WERI-Rb-1 (cell line): ENCODE results near the gene NOVA2.
A peak's percentile ranks its signal among the peaks of the same experiment; 100 is the strongest.

Experiments used
- DNase-seq: peaks from one replicate; pipeline ENCODE4 v3.0.0-alpha.2; 2020
- H3K27ac ChIP-seq: fragments of 250-450 bp; sonication (Bioruptor Pico); 2 replicates; pipeline ENCODE4 v1.5.1; 2020; ENCODE audit warnings: mild to moderate bottlenecking, moderate library complexity
- H3K27me3 ChIP-seq: fragments of 250-450 bp; sonication (Bioruptor Pico); 2 replicates; pipeline ENCODE4 v1.5.1; 2021; ENCODE audit warnings: mild to moderate bottlenecking, low read depth, moderate library complexity; ENCODE audit not compliant: insufficient read depth, severe bottlenecking
- H3K36me3 ChIP-seq: fragments of 250-450 bp; sonication (Bioruptor Pico); 2 replicates; pipeline ENCODE4 v1.5.1; 2020; ENCODE audit warnings: mild to moderate bottlenecking, moderate library complexity
- H3K4me3 ChIP-seq: 2 replicates; pipeline ENCODE4 v1.5.1; 2011; ENCODE audit warnings: low read depth, mild to moderate bottlenecking, control low read depth, low read length
- H3K9me3 ChIP-seq: fragments of 250-450 bp; sonication (Bioruptor Pico); 2 replicates; pipeline ENCODE4 v1.5.1; 2021; ENCODE audit warnings: mild to moderate bottlenecking, moderate library complexity; ENCODE audit not compliant: severe bottlenecking
- CTCF ChIP-seq: IDR thresholded peaks from 2 replicates; pipeline ENCODE4 v1.5.1; 2011; ENCODE audit warnings: low read depth, mild to moderate bottlenecking, control low read depth, inconsistent platforms, low read length

Gene NOVA2

DNA sequence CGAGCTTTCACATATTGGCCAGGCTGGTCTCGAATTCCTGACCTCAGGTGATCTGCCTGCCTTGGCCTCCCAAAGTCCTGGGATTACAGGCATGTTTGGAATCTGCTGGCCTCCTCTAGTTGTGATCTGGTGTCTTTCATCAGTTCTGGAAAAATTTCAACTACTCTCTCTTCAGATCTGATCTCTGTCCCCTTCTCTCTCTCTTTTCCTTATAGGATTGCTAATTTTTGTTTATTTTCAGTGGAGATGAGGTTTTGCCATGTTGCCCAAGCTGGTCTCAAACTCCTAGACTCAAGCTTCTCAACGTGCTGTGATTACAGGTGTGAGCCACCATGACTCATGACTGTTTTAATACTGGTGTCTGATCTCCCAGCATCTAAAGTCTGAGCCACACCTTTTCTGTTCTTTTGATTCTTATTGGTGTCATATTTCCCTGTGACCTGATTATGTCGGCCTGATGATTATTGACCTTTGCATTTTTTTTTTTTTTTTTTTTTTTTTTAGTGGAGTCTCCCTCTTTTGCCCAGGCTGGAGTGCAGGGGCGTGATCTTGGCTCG, 48.7 kb downstream of the NOVA2 start:
- H3K4me3 ChIP-seq = no peak overlapping the region
- no peaks in the 10 kb centered on the region for H3K9me3 ChIP-seq
- no peaks in the 10 kb centered on the region for H3K27me3 ChIP-seq
- no peak for DNase-seq
- no peaks in the 10 kb centered on the region for H3K36me3 ChIP-seq
- H3K27ac ChIP-seq = no peak overlapping the region
- TF ChIP-seq CTCF = no peak

DNA sequence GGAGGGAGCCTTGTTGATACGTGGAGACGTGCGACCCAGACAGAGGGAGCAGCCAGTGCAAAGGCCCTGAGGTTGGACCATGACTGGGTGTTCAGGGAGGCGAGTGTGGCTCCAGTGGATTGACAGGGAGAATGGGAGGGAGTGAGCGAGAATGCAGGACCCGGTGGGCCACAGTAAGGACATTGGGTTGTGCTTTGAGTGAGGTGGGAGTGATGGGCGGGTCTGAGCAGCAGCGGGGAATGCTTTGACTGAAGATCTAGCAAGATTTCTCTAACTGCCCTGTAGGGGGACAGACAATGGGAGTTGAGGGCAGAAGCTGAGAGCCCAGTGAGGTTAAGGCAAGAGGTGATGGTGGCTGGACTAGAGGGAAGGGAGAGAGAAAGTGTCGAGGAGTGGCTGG, 51.4 kb downstream of the NOVA2 start:
- no peak for DNase-seq
- TF ChIP-seq CTCF = 0 out of 2 replicates have a peak, but pooled peaks have one; percentile 30
- no peak overlapping the region for H3K4me3 ChIP-seq
- no peaks in the 10 kb centered on the region for H3K9me3 ChIP-seq
- no peak overlapping the region for H3K27ac ChIP-seq
- no peaks in the 10 kb centered on the region for H3K36me3 ChIP-seq
- H3K27me3 ChIP-seq = no peaks in the 10 kb centered on the region

GRCh38 chr19:45920458-45920857, 53.2 kb downstream of the NOVA2 start:
- no peak overlapping the region for H3K27ac ChIP-seq
- H3K4me3 ChIP-seq = no peak overlapping the region
- no peaks in the 10 kb centered on the region for H3K36me3 ChIP-seq
- TF ChIP-seq CTCF = no peak
- H3K27me3 ChIP-seq = no peaks in the 10 kb centered on the region
- no peaks in the 10 kb centered on the region for H3K9me3 ChIP-seq
- DNase-seq = peak; percentile 35

DNA sequence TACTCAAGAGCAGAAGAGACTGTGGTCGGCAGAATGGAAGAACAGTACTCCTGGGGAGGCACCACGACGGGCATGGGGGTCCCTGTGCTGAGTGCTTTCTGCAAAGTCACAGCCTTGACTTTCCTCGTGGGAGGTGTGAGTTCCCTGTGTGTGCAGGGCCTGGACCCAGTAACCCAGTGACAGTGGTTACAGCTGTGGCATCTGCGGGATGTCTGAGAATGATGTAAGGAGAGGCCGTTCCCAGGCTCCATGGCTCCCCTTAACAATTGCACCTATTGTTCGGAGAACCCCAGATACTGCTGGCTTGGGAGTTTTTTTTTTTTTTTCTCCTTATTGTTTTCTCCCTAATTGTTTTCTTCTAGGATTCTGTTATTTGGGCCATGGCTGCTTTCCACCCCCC, 54.0 kb downstream of the NOVA2 start:
- no peak for DNase-seq
- no peak overlapping the region for H3K27ac ChIP-seq

GRCh38 chr19:45918721-45919120, 54.9 kb downstream of the NOVA2 start:
- Histone ChIP-seq H3K4me3 (no peak overlapping the region), H3K27ac (no peak overlapping the region), H3K9me3 (no peaks in the 10 kb centered on the region), H3K36me3 (no peaks in the 10 kb centered on the region), H3K27me3 (no peaks in the 10 kb centered on the region)
- no peak for DNase-seq
- TF ChIP-seq CTCF = no peak

More for the DNA sequence above, 54.0 kb downstream of the NOVA2 start:
- Histone ChIP-seq H3K4me3 (no peak overlapping the region), H3K36me3 (no peaks in the 10 kb centered on the region), H3K27me3 (no peaks in the 10 kb centered on the region), H3K9me3 (no peaks in the 10 kb centered on the region)
- TF ChIP-seq CTCF = no peak

GRCh38 chr19:45917421-45918091, 56.1 kb downstream of the NOVA2 start:
- no peak for DNase-seq
- Histone ChIP-seq H3K27me3 (no peaks in the 10 kb centered on the region), H3K27ac (no peak overlapping the region), H3K4me3 (no peak overlapping the region), H3K36me3 (no peaks in the 10 kb centered on the region), H3K9me3 (no peaks in the 10 kb centered on the region)
- TF ChIP-seq CTCF = no peak
